Measurements from ENCODE around the gene MPG.

- TF ChIP-seq CTCF (IDR thresholded peaks at IDR 0.05 in 4 of 5, conservative IDR thresholded peaks at IDR 0.05 in 1 of 5) (no peak), POLR2A (IDR thresholded peaks at IDR 0.05) (no peak)
Observed at GRCh38 chr16:89391-90302, 11.6 kb downstream of the MPG start.
